HEK293T (cell line): ENCODE data around the gene BMPR2.
"Not testable (repeated sequence)": the region's sequence is repeated elsewhere in the genome, so short reads cannot be mapped to it uniquely, and the experiment has no call there.

Source experiments
- CTCF ChIA-PET: fragments of 350-600 bp; formaldehyde crosslinking; extraction: SDS; loops from one replicate; lab custom pipeline; 2021; ENCODE audit warnings: antibody characterized with exemption, inconsistent platforms; lab: Yijun Ruan, JAX
- POLR2A ChIA-PET: fragments of 350-600 bp; formaldehyde crosslinking; extraction: SDS; loops from one replicate; lab custom pipeline; 2020; ENCODE audit warnings: antibody characterized with exemption, inconsistent platforms; lab: Yijun Ruan, JAX
- DNase-seq: peaks from one replicate; pipeline ENCODE4 v3.0.0; 2012; ENCODE audit warnings: mixed read lengths; ENCODE audit errors: extremely low spot score
- ARNT ChIP-seq: fragments of 450-650 bp; IDR thresholded peaks from 2 replicates; pipeline ENCODE4 v1.6.1; 2017; ENCODE audit warnings: mild to moderate bottlenecking
- BHLHE40 ChIP-seq: fragments of 450-650 bp; IDR thresholded peaks from 2 replicates; pipeline ENCODE4 v1.6.1; 2016; ENCODE audit warnings: mild to moderate bottlenecking, moderate library complexity, borderline replicate concordance
- CTBP1 ChIP-seq: fragments of 450-650 bp; IDR thresholded peaks from 2 replicates; pipeline ENCODE4 v1.6.1; 2016; ENCODE audit warnings: borderline replicate concordance
- ELF4 ChIP-seq: fragments of 450-650 bp; IDR thresholded peaks from 2 replicates; pipeline ENCODE4 v1.6.1; 2017; ENCODE audit warnings: antibody characterized with exemption
- FOXA1 ChIP-seq: fragments of 450-650 bp; IDR thresholded peaks from 2 replicates; pipeline ENCODE4 v1.6.1; 2016; ENCODE audit warnings: mild to moderate bottlenecking
- FOXK2 ChIP-seq: fragments of 450-650 bp; IDR thresholded peaks from 2 replicates; pipeline ENCODE4 v1.6.1; 2016; ENCODE audit warnings: mild to moderate bottlenecking
- FOXM1 ChIP-seq: fragments of 450-650 bp; IDR thresholded peaks from 2 replicates; pipeline ENCODE4 v1.6.1; 2017; ENCODE audit warnings: mild to moderate bottlenecking, borderline replicate concordance
- HDGF ChIP-seq: fragments of 450-650 bp; IDR thresholded peaks from 2 replicates; pipeline ENCODE4 v1.6.1; 2017; ENCODE audit warnings: antibody characterized with exemption, borderline replicate concordance
- L3MBTL2 ChIP-seq: fragments of 450-650 bp; conservative IDR thresholded peaks from 2 replicates; pipeline ENCODE4 v1.6.1; 2016; ENCODE audit warnings: mild to moderate bottlenecking
- LEF1 ChIP-seq: fragments of 450-650 bp; IDR thresholded peaks from 2 replicates; pipeline ENCODE4 v1.6.1; 2017; ENCODE audit warnings: mild to moderate bottlenecking, borderline replicate concordance
- NFRKB ChIP-seq: fragments of 450-650 bp; IDR thresholded peaks from 2 replicates; pipeline ENCODE4 v1.6.1; 2016; ENCODE audit warnings: mild to moderate bottlenecking, moderate library complexity
- PKNOX1 ChIP-seq: fragments of 450-650 bp; IDR thresholded peaks from 2 replicates; pipeline ENCODE4 v1.6.1; 2016
- SP1 ChIP-seq: fragments of 450-650 bp; IDR thresholded peaks from 2 replicates; pipeline ENCODE4 v1.6.1; 2017
- SUZ12 ChIP-seq: fragments of 450-650 bp; IDR thresholded peaks from 2 replicates; pipeline ENCODE4 v1.6.1; 2016; ENCODE audit warnings: mild to moderate bottlenecking
- TARDBP ChIP-seq: fragments of 450-650 bp; IDR thresholded peaks from 2 replicates; pipeline ENCODE4 v1.6.1; 2016
- ZNF384 ChIP-seq: fragments of 450-650 bp; IDR thresholded peaks from 2 replicates; pipeline ENCODE4 v1.6.1; 2016

The BMPR2 gene

GRCh38 chr2:202339071-202339870 is 36.9 kb upstream of the BMPR2 start:
- CTCF ChIA-PET = no interaction called here
- TF ChIP-seq ARNT (no peak), TARDBP (no peak), ZNF384 (no peak), FOXM1 (no peak), HDGF (no peak), ELF4 (no peak), L3MBTL2 (no peak), FOXK2 (no peak), PKNOX1 (no peak), NFRKB (no peak)
- POLR2A ChIA-PET = no interaction called here
- DNase-seq = no peak

GRCh38 chr2:202344178-202344577 is 31.9 kb upstream of the BMPR2 start:
- ChIA-PET CTCF (no interaction called here), POLR2A (no interaction called here)
- DNase-seq = no peak
- TF ChIP-seq FOXM1 = no peak
- no peak for TF ChIP-seq ARNT
- TF ChIP-seq NFRKB = no peak
- no peak for TF ChIP-seq TARDBP
- no peak for TF ChIP-seq PKNOX1
- TF ChIP-seq ZNF384 = no peak

GRCh38 chr2:202346180-202346579 is 29.9 kb upstream of the BMPR2 start:
- no peak for TF ChIP-seq LEF1
- 0 out of 2 replicates have a peak, but pooled peaks have one; percentile 14 for TF ChIP-seq ZNF384
- no peak for TF ChIP-seq BHLHE40
- TF ChIP-seq L3MBTL2 = no peak
- TF ChIP-seq SP1 = no peak
- CTCF ChIA-PET = no interaction called here

GRCh38 chr2:202353430-202353829 is 22.7 kb upstream of the BMPR2 start:
- POLR2A ChIA-PET = no interaction called here
- TF ChIP-seq CTBP1 = no peak
- TF ChIP-seq LEF1 = no peak
- no peak for TF ChIP-seq HDGF
- no peak for TF ChIP-seq L3MBTL2
- no peak for TF ChIP-seq PKNOX1
- TF ChIP-seq NFRKB = no peak
- no peak for TF ChIP-seq FOXA1
- TF ChIP-seq TARDBP = no peak
- TF ChIP-seq SP1 = no peak
- DNase-seq = no peak
- CTCF ChIA-PET = no interaction called here

More at GRCh38 chr2:202346180-202346579, 29.9 kb upstream of the BMPR2 start:
- no peak for DNase-seq
- POLR2A ChIA-PET = no interaction called here

- no peak for DNase-seq
- CTCF ChIA-PET = no interaction called here
- POLR2A ChIA-PET = no interaction called here
- no peak for TF ChIP-seq ARNT
- no peak for TF ChIP-seq ZNF384
- TF ChIP-seq BHLHE40 = no peak
- no peak for TF ChIP-seq TARDBP
- TF ChIP-seq NFRKB = no peak
- no peak for TF ChIP-seq CTBP1
- TF ChIP-seq FOXM1 = no peak
- no peak for TF ChIP-seq L3MBTL2
- TF ChIP-seq FOXA1 = no peak
- no peak for TF ChIP-seq SP1
- TF ChIP-seq LEF1 = no peak
- TF ChIP-seq ELF4 = no peak
- no peak for TF ChIP-seq SUZ12
- TF ChIP-seq FOXK2 = no peak
- TF ChIP-seq HDGF = no peak
- TF ChIP-seq PKNOX1 = no peak
These were observed 20.1 kb upstream of the BMPR2 start for GRCh38 chr2:202355993-202356505.

GRCh38 chr2:202358924-202359323 is 17.2 kb upstream of the BMPR2 start:
- POLR2A ChIA-PET, DNase-seq, CTCF ChIA-PET: not testable (repeated sequence)
